Measurements from ENCODE around the gene KRTAP20-4. TPM values are rescaled to one million over a fixed set of nuclear protein-coding genes. Genes with fewer than 3 reads are reported as not detected.

KRTAP20-4 gene
- not detected for polyA plus RNA-seq (ENCODE audit: insufficient read length in 4 of 4)

DNA sequence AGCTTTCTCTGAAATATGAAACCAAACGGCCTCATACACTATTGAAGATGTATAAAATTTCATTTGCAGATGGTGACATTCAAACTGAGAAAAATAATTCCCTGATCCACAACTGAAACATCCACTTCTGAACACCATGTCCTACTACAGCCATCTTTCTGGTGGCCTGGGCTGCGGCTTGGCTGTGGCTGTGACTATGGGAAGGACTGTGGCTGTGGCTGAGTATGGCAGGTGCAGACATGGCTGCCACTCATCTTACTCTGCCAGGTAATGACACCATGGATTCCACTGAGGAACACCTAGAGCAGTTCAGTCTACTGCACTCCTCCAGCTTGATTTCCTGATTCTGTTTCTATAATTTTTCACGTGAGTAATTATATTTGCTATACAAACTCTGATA, at the start of gene KRTAP20-4:
TSS of gene KRTAP20-4 (plus strand) at position 106 of the 400 bp plus-strand sequence.
- DNase-seq (ENCODE audit: low read depth in 4 of 4, low spot score in 3 of 4) = no peak

DNA sequence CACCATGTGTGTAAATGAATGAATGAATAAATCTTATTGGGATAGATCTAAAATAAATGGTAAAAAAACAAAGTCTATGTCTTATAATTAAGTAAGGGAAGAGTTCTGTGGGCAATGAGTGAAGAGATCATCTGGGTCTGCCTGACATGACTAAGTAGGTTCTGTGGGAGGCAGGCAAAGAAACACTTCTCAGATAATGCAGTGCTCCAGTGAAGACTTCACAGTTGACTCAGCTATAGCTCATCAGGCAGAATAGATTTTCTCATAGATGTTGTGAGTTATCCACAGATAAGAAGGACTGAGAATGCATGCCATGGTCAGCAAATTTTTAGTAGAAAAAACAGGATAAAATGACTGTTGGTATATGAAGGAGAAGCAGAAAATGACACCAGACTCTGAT, 42.7 kb upstream of the KRTAP20-4 start:
- no peak for DNase-seq (ENCODE audit: low read depth in 4 of 4, low spot score in 3 of 4)

DNA sequence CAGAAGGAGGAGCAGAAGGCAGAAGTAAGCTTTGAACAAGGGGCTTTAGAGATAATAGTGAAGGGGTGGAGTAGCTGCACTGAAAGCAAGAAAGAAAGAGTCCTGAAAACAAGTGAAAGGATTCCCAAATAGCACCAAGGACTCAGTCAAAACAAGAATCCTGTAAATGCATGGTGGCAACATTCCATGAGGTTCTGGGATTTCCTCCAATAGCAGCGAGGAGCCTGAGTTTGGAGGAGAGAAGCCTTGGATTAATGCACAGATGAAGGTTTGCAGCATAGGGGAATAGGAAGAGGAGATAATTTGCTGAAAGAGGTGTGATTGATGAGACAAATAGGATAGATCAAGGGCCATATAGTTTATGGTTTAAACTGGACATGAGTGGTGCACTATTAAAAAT, 41.1 kb upstream of the KRTAP20-4 start:
- DNase-seq (ENCODE audit: low read depth in 4 of 4, low spot score in 3 of 4) = no peak

DNA sequence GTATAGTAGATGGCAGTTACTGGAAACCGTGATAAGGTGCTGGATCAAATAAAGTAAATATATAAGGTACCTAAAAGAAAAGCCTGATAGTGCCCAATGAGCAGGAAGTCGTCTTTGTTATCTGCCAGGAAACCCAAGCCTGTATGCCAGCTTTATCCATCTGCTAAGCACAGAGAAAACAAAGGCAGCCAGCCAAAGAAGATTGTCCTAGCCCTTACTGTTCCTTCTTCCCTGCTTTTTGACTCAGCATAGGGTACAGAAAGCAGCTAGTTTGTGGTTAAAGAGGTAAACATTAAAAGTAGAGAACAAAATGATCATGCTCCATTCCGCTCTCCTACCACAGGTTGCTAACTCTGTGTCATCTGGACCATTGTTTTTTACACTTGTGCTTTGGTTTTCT, 40.3 kb upstream of the KRTAP20-4 start:
- DNase-seq (ENCODE audit: low read depth in 4 of 4, low spot score in 3 of 4) = no peak

DNA sequence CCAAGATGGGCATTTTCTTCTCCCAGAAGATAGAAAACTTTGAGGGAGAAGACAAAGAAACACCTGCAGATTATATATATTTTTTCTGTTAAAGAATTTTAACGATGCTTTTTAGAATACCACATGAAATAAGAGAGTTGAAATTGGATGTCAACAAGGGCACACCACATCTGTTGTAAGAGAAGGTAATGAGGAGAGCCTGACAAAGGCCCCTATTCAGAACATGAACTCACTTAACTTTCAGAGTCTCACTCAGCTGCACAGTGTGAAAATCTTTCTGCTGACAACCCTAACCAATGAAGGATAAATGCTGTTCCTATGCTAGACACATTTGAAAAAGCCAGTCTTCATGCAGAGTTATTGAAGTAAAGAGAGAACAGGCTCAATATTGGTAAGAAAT, 37.6 kb upstream of the KRTAP20-4 start:
- DNase-seq (ENCODE audit: low read depth in 4 of 4, low spot score in 3 of 4) = no peak

DNA sequence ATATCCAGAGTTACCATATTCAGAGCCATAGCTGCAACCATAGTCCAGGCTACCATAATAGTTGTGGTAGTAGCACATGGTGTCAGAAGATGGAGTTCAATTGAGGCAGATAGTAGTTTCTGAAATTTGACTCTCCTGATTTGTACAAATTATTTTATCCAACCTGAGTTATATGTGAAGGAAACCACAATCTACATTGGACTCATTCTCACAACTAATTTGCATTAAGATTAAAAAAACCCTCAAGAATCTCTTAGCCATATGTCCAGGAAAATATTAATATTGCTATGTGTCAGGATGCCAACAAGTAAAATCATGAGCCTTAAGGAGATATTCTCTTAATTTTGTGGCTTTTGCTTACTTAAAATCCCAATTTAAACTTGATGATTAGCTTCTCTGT, 30.1 kb upstream of the KRTAP20-4 start, which contains the start of gene KRTAP22-2:
TSS of gene KRTAP22-2 (minus strand) at position 101 of the 400 bp plus-strand sequence.
- DNase-seq (ENCODE audit: low read depth in 4 of 4, low spot score in 3 of 4) = no peak

DNA sequence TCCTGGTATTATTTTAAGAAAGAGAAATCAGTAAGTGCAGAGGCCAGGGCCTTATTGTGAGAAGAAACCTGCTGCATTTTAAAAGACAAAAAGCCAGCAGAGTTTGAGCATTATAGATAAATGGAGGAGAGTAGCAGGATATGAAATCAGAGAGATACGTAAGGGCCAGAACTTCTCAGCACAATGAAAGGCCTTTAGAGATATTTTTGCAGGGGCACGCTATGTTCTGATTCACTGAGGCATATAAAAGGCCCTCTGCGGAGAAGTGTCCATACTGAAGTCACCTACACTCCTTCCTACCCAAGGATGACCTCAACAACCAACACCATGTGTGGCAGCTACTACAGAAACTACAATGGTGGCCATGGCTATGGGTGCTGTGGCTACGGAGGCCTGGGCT, 28.3 kb upstream of the KRTAP20-4 start, which contains the start of gene KRTAP6-3:
TSS of gene KRTAP6-3 (plus strand) at position 301 of the 400 bp plus-strand sequence. CDS start at position 307, 6 bp downstream.
- DNase-seq (ENCODE audit: low read depth in 4 of 4, low spot score in 3 of 4) = no peak

DNA sequence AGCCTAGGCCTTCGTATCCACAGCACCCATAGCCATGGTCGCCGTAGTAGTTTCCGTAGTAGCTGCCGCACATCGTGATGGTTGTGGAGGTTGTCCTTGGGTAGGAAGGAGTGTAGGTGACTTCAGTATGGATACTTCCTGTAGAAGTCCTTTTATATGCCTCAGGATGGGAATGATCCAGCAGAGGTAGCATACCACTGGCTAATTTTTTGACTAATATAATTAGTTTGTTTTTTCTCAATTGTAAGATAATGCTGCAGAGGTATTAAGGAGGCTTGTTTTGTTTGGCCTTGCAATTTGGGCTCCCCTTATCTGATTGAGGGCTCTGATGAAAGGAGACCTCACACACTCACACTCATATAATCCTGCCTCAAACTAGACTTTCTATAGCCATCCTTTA, 21.6 kb upstream of the KRTAP20-4 start, which contains the start of gene KRTAP6-2:
TSS of gene KRTAP6-2 (minus strand) at position 101 of the 400 bp plus-strand sequence. CDS start at position 73, 28 bp downstream.
- DNase-seq (ENCODE audit: low read depth in 4 of 4, low spot score in 3 of 4) = no peak

DNA sequence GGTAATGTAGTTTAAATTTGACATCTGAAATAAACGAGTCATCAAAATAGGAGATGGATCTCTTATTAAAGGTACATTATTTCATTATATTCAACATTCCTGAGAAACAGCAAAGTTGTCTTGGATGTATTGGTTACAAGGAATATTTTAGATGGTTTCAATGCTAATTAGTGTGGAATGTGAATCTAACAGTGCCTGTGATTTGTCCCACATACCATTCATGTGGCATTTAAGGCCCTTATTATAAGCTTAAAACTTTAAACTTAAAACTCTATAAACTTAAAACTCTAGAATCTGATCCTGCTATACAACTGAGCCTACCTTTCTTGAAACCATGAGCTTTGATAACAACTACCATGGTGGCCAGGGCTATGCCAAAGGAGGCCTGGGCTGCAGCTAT, 19.6 kb upstream of the KRTAP20-4 start, which contains the start of gene KRTAP22-1:
TSS of gene KRTAP22-1 (plus strand) at position 301 of the 400 bp plus-strand sequence.
- no peak for DNase-seq (ENCODE audit: low read depth in 4 of 4, low spot score in 3 of 4)

DNA sequence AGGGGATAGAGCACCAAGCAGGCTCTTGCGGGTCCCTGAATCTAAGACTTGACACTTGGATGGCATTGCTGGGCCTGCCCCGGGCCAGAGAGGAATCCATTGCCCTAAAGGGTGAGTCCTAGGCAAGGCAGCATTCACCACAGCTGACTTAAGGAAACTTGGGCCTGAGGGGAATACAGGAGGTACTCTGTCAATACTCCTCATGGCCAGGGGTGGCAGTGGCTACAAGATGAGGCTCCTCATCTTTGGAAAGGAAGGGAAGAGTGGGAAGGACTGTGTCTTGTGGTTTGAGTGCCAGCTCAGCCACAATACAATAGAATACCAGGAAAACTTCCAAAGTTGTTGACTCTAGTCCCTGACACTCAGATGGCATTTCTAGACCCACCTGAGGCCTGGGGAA, 14.5 kb upstream of the KRTAP20-4 start:
- no peak for DNase-seq (ENCODE audit: low read depth in 4 of 4, low spot score in 3 of 4)

DNA sequence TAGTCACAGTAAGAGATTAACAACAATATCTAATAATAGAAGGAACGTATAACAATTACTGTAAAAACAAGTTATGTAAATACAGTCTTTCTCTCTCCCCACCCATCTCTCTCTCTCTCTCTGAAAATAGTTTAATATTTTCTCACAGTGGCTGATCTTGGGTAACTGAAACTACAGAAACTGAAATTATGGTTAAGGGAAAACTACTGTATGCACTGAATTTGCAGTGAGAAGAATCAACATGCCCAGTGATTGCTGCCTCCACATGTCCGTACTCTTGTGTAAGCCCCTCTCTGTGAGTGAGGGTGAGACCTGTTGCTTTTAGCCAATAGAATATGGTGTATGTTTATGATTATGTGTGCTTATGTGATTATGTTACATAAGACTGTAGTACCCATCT, 8.3 kb upstream of the KRTAP20-4 start:
- DNase-seq (ENCODE audit: low read depth in 4 of 4, low spot score in 3 of 4) = no peak

DNA sequence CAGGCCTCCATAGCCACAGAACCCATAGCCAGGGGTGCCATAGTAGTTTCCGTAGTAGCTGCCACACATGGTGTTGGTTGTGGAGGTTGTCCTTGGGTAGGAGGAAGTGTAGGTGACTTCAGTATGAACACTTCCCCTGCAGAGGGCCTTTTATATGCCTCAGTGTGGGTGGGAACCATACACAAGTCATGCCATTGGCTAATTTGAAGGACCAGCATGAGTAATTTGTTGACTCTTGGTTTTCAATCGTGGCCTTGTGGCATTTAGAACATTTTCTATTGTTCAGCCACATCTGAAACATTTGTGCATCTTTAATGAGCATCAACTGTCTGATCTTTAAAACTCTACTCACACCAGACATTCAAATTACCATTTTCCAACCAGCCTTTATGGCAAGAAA, 6.6 kb upstream of the KRTAP20-4 start, which contains the start of gene KRTAP6-1:
TSS of gene KRTAP6-1 (minus strand) at position 95 of the 400 bp plus-strand sequence. CDS start at position 69, 26 bp downstream.
- DNase-seq (ENCODE audit: low read depth in 4 of 4, low spot score in 3 of 4) = no peak

DNA sequence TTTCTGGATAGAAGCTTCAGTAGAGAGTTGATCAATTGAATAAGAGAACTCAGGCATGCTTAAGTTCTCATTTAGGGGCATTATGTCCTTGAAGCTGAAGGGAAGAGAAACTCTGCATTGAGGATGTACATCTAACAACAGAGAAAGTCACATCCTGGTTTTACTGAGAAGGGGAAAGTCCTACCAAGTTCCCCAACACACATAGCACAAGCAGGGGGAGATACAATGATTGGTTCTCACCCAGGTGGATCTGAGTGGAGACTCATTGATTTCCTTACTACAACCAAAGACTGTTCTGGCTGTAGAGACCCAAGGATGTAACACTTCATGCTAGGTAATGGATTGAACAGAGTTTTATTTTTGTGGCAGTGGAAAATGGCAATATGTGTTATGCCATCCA, 5.2 kb upstream of the KRTAP20-4 start:
- no peak for DNase-seq (ENCODE audit: low read depth in 4 of 4, low spot score in 3 of 4)

DNA sequence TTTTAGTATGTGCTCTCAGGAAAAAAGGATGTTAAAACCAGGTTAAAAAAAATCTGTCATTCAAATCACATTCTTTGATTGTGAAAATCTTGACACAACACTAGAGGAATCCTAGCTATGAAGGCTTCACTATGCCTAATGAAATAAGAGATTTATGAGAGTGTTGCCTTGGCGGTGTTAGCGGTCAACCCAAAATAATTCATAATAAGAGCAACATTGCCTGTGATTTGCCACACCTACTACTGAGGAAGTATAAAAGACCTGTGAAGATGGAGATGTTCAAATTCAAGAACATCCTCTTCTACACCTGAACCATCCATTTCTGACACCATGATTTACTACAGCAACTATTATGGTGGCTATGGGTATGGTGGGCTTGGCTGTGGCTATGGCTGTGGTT, 4.3 kb upstream of the KRTAP20-4 start, which contains the start of gene KRTAP20-1:
TSS of gene KRTAP20-1 (plus strand) at position 301 of the 400 bp plus-strand sequence. CDS start at position 331, 30 bp downstream.
- DNase-seq (ENCODE audit: low read depth in 4 of 4, low spot score in 3 of 4) = no peak

DNA sequence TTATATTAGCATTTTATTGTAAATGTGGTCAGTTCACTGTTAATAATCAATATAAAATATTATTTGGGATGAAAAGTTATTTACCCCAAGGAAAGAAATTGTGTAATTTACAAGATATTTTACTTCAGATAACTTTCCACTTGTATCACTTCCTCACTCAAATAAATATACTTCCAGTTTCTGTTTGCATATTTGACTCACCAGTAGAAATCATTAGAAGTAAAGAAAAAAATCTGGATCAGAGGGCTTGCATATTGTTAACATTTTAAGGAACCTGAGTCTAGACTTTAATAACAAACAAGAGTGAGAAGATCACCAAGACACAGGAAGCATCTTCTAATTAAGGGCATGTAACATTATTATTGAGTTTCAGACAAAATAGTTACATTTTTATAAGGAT, 347 bp upstream of the KRTAP20-4 start:
- no peak for DNase-seq (ENCODE audit: low read depth in 4 of 4, low spot score in 3 of 4)

DNA sequence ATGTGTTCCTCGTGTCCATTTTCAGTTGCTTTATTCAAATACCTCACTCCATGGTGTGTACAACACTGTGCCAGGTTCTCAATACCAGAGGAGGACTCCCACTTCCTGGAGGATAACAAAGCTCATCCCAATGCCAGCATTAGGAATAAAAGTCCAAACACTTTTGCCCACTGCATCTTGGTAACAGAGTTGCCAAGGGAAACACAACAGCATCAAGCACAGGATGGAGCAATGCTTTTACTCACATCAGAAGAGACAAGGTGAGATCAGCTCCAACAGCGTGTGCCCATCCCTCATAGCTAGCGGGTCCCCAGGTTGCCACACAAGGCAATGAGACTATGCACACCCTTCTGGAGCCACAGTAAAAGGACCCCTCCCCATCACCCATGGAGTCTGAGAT, 2.9 kb downstream of the KRTAP20-4 start:
- no peak for DNase-seq (ENCODE audit: low read depth in 4 of 4, low spot score in 3 of 4)

DNA sequence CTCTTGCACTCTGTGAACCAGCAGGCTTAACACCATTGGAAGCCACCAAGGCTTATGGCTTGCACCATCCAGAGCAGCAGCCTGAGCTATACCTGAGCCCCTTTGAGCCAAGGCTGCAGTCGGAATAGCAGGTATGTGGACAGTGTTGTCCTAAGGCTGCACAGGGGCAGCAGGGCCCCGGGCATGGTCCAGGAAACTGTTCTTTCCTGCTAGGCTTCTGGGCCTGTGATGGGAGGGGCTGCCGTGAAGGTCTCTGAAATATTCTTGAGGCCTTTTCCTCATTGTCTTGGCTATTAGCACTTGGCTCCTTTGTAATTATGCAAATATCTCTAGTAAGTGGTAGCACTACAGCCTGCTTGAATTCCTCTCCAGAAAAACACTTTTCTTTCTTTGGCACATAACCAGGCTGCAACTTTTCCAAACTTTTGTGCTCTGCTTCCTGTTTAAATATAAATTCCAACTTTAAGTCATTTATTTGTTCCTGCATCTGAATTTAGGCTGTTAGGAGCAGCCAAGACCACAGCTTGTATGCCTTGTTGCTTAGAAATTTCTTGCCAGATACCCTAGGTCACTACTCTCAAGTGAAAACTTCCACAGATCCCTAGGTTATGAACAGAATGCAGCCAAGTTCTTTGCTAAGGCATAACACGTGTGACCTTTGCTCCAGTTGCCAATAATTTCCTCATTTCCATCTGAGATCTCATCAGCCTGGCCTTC, 5.2 kb downstream of the KRTAP20-4 start:
- no peak for DNase-seq (ENCODE audit: low read depth in 4 of 4, low spot score in 3 of 4)

DNA sequence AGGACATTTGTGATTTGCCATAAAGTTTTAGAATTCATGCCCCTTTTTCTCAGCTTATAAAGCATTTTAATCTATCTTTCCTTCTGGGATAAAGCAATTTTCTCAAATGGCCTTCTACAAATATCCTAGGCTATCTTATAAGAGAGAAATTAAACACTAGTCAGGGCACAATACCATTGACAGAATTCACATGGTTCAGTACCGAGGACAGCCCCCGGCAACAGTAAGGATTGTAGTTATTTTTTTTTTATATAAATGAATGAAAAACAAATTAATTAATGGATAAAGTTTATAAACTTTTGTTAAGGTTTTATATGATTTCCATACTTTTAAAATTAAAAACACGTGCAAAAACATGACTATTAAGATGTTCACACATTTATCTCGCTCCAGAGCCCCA, 7.7 kb downstream of the KRTAP20-4 start:
- DNase-seq (ENCODE audit: low read depth in 4 of 4, low spot score in 3 of 4) = no peak

DNA sequence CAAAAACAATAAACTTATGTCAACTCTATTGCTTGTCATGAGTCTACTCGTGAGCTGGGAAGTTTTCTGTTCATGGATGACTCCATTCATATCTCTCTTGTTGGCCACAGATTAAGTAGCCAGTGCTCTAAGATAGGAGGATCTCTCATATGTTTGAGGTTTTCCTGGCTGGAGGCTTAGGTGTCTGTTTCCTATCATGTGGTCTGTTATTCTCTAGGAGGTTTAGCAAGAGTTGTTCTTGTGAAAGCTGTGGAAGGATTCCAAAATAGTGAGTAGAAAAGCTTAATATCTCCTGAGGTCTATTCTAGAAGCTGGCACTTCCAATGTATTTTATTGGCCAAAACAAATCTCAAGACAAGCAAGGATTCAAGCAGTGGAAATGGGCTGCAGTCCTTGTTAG, 8.8 kb downstream of the KRTAP20-4 start:
- no peak for DNase-seq (ENCODE audit: low read depth in 4 of 4, low spot score in 3 of 4)

DNA sequence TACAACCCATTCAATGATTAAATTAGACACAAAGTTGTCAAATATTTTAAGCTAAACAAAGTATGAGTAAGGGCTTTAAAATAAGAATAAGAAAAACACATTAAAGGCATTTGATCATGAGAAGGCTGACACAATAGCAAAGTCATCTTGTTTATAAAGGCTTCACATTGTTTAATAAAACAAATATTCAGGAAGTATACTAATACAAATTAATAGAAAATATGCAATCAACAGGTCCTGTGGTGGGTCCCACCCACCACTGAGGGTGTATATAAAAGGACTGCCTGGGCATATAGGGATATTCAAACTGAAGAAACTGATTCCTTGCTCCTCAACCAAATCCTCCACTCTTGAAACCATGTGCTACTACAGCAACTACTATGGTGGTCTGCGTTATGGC, 14.5 kb downstream of the KRTAP20-4 start, which contains the start of gene KRTAP20-2:
TSS of gene KRTAP20-2 (plus strand) at position 301 of the 400 bp plus-strand sequence. CDS start at position 359, 58 bp downstream.
- DNase-seq (ENCODE audit: low read depth in 4 of 4, low spot score in 3 of 4) = no peak

DNA sequence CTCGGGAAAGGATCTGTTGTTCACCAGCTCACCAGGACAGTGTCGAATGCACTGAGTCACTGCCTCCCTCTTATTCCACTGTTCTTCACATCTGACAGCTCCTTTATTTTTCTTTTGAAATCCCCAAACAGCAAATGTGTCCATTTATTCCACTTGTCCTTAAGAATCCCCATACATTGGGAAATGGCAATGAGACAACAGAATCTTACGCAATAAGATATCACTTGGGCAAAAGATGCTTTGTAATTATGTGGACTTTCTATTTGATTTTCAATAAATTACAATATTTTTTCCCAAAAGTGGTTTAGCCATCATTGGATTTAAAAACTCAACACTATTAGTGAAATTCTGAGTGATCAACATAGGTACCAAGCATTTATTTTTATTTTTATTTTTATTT, 18.3 kb downstream of the KRTAP20-4 start:
- DNase-seq (ENCODE audit: low read depth in 4 of 4, low spot score in 3 of 4) = no peak

DNA sequence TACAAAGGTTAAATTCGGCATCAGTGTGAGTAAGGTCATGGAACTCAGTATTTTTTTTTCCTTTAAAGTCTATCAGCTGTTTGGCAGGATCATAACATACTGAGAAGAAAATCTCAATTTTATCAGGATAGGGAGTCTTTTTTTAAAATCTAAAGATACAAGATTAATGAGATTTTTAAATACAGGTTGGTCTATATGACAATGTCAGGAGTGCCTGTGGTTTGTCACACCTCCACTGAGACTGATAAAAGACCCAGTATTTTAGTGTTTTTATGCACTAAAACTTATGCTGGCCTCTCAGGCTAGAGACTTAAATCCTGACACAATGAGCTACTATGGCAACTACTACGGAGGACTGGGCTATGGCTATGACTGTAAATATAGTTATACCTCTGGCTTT, 22.1 kb downstream of the KRTAP20-4 start, which contains the start of gene KRTAP20-3:
TSS of gene KRTAP20-3 (plus strand) at position 301 of the 400 bp plus-strand sequence.
- no peak for DNase-seq (ENCODE audit: low read depth in 4 of 4, low spot score in 3 of 4)
